ENCODE measurements around the gene PRKCA.

Gene PRKCA

DNA sequence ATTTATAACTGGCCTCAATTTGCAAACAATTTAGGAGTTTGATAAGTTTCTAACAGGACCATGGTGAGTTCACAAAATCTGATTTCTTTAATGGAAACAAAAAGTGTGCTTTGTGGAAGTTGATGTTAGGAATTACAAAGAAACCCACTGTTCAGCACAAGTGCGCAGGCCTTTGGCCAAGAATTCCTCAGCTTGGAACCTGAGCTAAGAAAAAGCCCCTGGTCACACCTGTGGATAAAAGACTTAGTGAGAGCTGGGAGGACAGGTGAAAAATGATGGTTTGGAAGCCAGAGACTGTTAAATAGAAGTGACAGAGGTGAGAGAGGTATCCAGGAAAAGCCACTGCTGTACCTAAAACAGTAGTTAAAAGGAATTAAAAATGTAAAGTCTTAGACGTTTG, 64.7 kb downstream of the PRKCA start:
- H3K27me3 ChIP-seq (ENCODE audit: insufficient read depth, low read length) = no peaks in the 10 kb centered on the region
- H3K36me3 ChIP-seq (ENCODE audit: insufficient read depth, low read length) = no peaks in the 10 kb centered on the region
- H3K79me2 ChIP-seq (ENCODE audit: control insufficient read depth, insufficient read depth, low read length, unreplicated experiment) = peaks cover 87% of the 10 kb centered on the region
- no peak overlapping the region for H2AFZ ChIP-seq (ENCODE audit: low read length, unreplicated experiment)
- no peak overlapping the region for H3K4me3 ChIP-seq (ENCODE audit: low read depth, low read length)
- H3K27ac ChIP-seq (ENCODE audit: low read depth, low read length) = no peak overlapping the region
- H3K4me1 ChIP-seq (ENCODE audit: control insufficient read depth, insufficient read depth, low read length, unreplicated experiment) = peaks cover 31% of the 10 kb centered on the region

DNA sequence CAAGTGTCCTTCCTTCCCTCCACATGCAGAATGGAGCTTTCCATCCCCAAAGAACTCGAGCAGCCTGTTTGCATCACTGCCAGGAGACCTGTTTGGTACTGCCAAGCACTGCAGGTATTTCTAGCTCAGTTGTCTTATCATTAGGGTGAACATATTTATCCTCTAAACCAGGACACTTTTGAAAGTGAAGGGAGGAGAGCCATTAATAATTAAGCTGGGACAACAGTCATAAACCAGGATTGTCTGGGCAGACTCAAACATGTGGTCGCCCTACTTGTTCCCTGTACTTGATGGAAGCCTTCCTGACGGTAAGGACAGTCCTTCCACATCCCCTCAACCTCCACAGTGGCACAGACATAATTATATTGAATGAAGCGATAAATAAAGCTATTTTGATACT, 67.4 kb downstream of the PRKCA start:
- Histone ChIP-seq H3K4me1 (ENCODE audit: control insufficient read depth, insufficient read depth, low read length, unreplicated experiment) (peaks cover 27% of the 10 kb centered on the region), H3K27ac (ENCODE audit: low read depth, low read length) (no peak overlapping the region), H2AFZ (ENCODE audit: low read length, unreplicated experiment) (no peak overlapping the region), H3K36me3 (ENCODE audit: insufficient read depth, low read length) (no peaks in the 10 kb centered on the region), H3K27me3 (ENCODE audit: insufficient read depth, low read length) (no peaks in the 10 kb centered on the region), H3K4me3 (ENCODE audit: low read depth, low read length) (no peak overlapping the region), H3K79me2 (ENCODE audit: control insufficient read depth, insufficient read depth, low read length, unreplicated experiment) (peaks cover 87% of the 10 kb centered on the region)

DNA sequence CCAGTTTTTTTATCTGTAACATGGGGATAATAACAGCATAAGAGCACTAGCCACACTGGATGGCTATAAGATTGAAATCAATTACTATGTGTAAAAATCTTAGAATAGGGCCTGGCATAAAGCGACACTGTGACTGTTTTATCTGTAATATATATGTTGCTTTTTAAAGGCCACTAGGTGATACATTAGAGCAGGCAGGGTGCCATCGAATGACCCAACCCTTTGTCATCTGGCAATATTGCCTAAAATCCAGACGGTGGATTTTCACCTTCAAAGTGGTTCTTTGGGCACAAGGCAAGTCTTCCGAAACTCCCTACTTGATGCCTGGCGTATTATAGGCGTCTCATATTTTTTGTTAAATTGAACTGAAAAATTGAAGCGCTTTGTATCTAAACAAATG, 69.1 kb downstream of the PRKCA start:
- H3K79me2 ChIP-seq (ENCODE audit: control insufficient read depth, insufficient read depth, low read length, unreplicated experiment) = peaks cover 86% of the 10 kb centered on the region
- no peak overlapping the region for H2AFZ ChIP-seq (ENCODE audit: low read length, unreplicated experiment)
- no peak overlapping the region for H3K27ac ChIP-seq (ENCODE audit: low read depth, low read length)
- H3K27me3 ChIP-seq (ENCODE audit: insufficient read depth, low read length) = no peaks in the 10 kb centered on the region
- no peaks in the 10 kb centered on the region for H3K36me3 ChIP-seq (ENCODE audit: insufficient read depth, low read length)
- peaks cover 20% of the 10 kb centered on the region for H3K4me1 ChIP-seq (ENCODE audit: control insufficient read depth, insufficient read depth, low read length, unreplicated experiment)
- H3K4me3 ChIP-seq (ENCODE audit: low read depth, low read length) = no peak overlapping the region

DNA sequence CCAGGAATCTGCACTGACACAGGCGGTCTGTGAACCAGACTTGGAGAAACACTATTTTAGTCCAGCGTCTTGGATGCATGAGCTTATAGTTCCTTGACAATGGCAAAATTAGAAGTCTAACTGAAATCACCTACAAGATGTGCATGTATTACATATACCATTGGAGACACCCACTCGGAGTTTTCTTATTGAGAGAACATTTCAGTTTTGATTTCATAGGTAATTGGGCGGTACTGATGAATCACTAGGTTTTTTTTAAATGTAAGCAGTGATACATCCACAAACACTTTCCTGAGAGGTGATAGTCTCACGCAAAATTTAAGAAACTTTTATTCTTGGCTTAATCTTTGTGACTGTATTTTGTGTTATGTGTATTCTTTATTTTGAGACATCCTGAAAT, 69.8 kb downstream of the PRKCA start:
- H3K27ac ChIP-seq (ENCODE audit: low read depth, low read length) = no peak overlapping the region
- H3K27me3 ChIP-seq (ENCODE audit: insufficient read depth, low read length) = no peaks in the 10 kb centered on the region
- peaks cover 84% of the 10 kb centered on the region for H3K79me2 ChIP-seq (ENCODE audit: control insufficient read depth, insufficient read depth, low read length, unreplicated experiment)
- H3K36me3 ChIP-seq (ENCODE audit: insufficient read depth, low read length) = no peaks in the 10 kb centered on the region
- H2AFZ ChIP-seq (ENCODE audit: low read length, unreplicated experiment) = no peak overlapping the region
- H3K4me3 ChIP-seq (ENCODE audit: low read depth, low read length) = no peak overlapping the region
- peaks cover 20% of the 10 kb centered on the region for H3K4me1 ChIP-seq (ENCODE audit: control insufficient read depth, insufficient read depth, low read length, unreplicated experiment)

DNA sequence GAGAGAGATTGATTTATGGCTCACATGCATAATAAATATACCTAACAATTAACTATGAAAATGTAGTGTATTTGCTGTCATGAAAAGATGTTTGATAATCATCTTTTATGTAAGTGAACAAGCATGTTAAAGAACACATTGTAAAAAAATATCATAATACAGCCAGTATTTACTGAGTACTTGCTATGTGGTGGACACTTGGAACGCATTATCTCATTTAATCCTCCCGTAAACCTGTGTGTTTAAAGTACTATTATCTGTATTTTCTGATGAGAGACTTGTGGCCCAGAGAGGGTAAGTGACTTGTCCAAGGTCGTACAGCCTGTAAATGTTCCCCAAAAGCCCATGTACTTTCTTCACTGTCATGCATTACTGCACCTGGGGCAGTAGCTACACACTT, 70.7 kb downstream of the PRKCA start:
- H3K36me3 ChIP-seq (ENCODE audit: insufficient read depth, low read length) = no peaks in the 10 kb centered on the region
- no peak overlapping the region for H3K27ac ChIP-seq (ENCODE audit: low read depth, low read length)
- H3K79me2 ChIP-seq (ENCODE audit: control insufficient read depth, insufficient read depth, low read length, unreplicated experiment) = peaks cover 79% of the 10 kb centered on the region
- H3K4me3 ChIP-seq (ENCODE audit: low read depth, low read length) = no peak overlapping the region
- no peaks in the 10 kb centered on the region for H3K27me3 ChIP-seq (ENCODE audit: insufficient read depth, low read length)
- peaks cover 20% of the 10 kb centered on the region for H3K4me1 ChIP-seq (ENCODE audit: control insufficient read depth, insufficient read depth, low read length, unreplicated experiment)
- H2AFZ ChIP-seq (ENCODE audit: low read length, unreplicated experiment) = no peak overlapping the region

DNA sequence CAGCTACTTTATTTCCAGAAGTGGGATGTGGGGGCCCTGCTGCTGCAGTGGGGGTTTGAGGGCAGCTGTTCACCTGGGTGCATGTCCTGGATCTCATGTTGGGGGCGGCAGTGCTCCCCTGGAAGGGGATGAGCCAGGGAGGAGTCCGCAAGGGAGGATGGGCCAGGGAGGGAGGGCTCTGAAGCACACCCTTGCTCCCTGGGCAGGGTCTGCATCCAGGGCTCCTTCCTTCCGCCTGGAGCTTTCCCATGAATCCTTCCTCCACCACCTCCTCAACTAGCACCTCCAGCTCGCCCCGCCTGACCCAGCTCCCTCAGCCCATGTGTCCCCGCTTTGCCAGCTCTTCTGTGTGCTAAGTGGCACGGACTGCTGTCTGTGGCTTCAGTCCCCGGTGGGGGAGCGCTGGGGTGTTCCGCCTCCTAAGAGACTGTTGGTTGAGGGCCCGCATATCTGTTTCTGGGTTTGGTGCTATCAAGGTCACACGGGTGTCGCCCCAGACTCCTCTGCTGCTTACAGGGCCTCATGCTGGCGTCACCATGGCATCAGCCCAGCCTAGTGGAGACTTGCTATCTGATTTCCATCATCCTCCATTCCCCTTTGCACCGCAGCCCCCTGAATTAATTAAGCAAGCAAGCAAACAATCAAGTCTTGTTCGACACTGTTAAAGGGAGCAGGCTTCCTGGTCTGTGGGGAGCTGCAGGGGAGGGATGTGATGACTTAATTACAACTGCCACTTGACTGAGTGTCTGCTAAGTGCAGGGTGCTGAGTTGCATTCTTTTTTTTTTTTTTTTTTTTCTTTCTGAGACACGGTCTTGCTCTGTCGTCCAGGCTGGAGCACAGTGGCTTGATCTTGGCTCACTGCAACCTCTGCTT, 71.8 kb downstream of the PRKCA start:
- H3K4me3 ChIP-seq (ENCODE audit: low read depth, low read length) = no peak overlapping the region
- H3K27ac ChIP-seq (ENCODE audit: low read depth, low read length) = no peak overlapping the region
- H3K79me2 ChIP-seq (ENCODE audit: control insufficient read depth, insufficient read depth, low read length, unreplicated experiment) = peaks cover 81% of the 10 kb centered on the region
- no peaks in the 10 kb centered on the region for H3K27me3 ChIP-seq (ENCODE audit: insufficient read depth, low read length)
- H2AFZ ChIP-seq (ENCODE audit: low read length, unreplicated experiment) = no peak overlapping the region
- H3K36me3 ChIP-seq (ENCODE audit: insufficient read depth, low read length) = no peaks in the 10 kb centered on the region
- H3K4me1 ChIP-seq (ENCODE audit: control insufficient read depth, insufficient read depth, low read length, unreplicated experiment) = peaks cover 21% of the 10 kb centered on the region

DNA sequence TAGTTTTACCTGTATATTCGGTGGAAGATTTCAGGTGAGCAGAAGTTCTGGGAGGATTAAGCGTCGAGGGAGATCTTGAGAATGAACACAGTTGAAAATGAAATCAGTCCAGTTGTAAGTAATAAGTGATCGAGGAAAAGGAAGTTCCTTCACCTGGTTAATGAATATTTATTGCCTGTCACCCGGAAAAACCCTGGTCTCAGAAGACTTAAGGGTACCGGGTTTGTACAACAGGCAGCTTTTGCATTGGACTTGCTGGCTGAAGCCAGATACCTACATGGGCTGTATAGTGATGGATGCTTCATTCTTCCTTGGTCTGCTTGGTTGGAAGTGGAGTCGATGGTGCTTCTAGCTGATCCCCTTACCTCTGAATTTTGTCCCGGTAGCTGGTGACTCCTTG, 72.7 kb downstream of the PRKCA start:
- Histone ChIP-seq H3K36me3 (ENCODE audit: insufficient read depth, low read length) (no peaks in the 10 kb centered on the region), H3K4me1 (ENCODE audit: control insufficient read depth, insufficient read depth, low read length, unreplicated experiment) (peaks cover 30% of the 10 kb centered on the region), H3K4me3 (ENCODE audit: low read depth, low read length) (no peak overlapping the region), H3K27me3 (ENCODE audit: insufficient read depth, low read length) (no peaks in the 10 kb centered on the region), H3K27ac (ENCODE audit: low read depth, low read length) (no peak overlapping the region), H2AFZ (ENCODE audit: low read length, unreplicated experiment) (no peak overlapping the region), H3K79me2 (ENCODE audit: control insufficient read depth, insufficient read depth, low read length, unreplicated experiment) (peaks cover 82% of the 10 kb centered on the region)

DNA sequence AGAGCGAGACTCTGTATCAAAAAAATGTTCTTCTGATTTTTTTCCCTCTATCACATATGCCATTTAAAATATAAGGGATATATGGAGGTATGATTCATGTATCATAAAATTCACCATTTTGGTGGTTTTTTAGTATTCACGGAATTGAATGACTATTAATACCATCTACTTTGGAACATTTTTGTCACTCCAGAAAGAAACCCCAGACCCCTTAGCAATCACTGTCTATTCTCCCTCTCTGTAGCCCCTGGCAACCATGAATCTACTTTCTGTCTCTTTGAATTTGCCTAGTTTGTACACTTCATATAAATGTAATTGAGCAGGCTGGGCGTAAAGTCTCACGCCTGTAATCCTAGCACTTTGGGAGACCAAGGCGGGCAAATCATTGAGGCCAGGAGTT, 75.9 kb downstream of the PRKCA start:
- Histone ChIP-seq H3K36me3 (ENCODE audit: insufficient read depth, low read length) (no peaks in the 10 kb centered on the region), H2AFZ (ENCODE audit: low read length, unreplicated experiment) (no peak overlapping the region), H3K4me3 (ENCODE audit: low read depth, low read length) (no peak overlapping the region), H3K27ac (ENCODE audit: low read depth, low read length) (no peak overlapping the region), H3K79me2 (ENCODE audit: control insufficient read depth, insufficient read depth, low read length, unreplicated experiment) (peaks cover 80% of the 10 kb centered on the region), H3K27me3 (ENCODE audit: insufficient read depth, low read length) (no peaks in the 10 kb centered on the region), H3K4me1 (ENCODE audit: control insufficient read depth, insufficient read depth, low read length, unreplicated experiment) (peaks cover 26% of the 10 kb centered on the region)

DNA sequence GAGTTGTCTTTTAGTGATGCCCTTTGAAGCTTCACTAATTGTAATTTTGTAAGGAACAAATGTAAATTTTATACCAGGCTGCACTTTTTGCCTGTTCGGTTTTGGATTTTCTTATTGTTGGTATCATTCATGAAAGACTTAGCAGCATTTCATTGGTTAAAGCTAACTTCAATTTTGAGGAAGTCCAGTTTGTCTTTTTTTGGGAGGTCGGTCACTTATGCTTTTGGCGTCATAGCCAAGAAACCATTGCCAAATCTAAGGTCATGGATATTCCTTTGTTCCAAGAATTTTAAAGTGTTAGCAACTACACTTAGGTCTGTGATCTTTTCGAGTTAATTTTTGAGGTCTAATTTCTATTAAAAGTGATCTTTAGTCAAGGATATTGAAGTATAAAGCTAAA, 77.1 kb downstream of the PRKCA start:
- peaks cover 77% of the 10 kb centered on the region for H3K79me2 ChIP-seq (ENCODE audit: control insufficient read depth, insufficient read depth, low read length, unreplicated experiment)
- peaks cover 30% of the 10 kb centered on the region for H3K4me1 ChIP-seq (ENCODE audit: control insufficient read depth, insufficient read depth, low read length, unreplicated experiment)

DNA sequence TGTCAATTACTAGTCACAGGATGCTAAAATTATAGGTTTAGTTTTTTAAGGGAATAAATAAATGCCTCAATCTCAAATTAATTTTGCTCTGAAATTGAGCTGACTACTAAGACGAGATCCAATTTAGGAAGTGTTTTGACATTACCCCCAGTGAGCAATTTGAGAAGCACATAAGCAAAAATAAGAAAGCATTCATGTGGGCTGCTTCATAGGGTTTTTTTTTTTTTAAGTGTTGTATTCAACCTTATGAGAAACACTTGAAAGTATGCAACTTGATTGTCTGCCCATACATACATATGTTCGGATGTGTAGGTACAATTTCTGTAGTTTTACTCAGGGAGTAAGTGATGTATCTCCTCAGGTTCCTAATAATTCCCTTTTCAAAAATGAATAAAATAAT, 77.6 kb downstream of the PRKCA start:
- H3K79me2 ChIP-seq (ENCODE audit: control insufficient read depth, insufficient read depth, low read length, unreplicated experiment) = peaks cover 76% of the 10 kb centered on the region

More for the DNA sequence above, 77.1 kb downstream of the PRKCA start:
- no peak overlapping the region for H2AFZ ChIP-seq (ENCODE audit: low read length, unreplicated experiment)
- no peaks in the 10 kb centered on the region for H3K36me3 ChIP-seq (ENCODE audit: insufficient read depth, low read length)
- H3K27me3 ChIP-seq (ENCODE audit: insufficient read depth, low read length) = no peaks in the 10 kb centered on the region
- no peak overlapping the region for H3K27ac ChIP-seq (ENCODE audit: low read depth, low read length)
- no peak overlapping the region for H3K4me3 ChIP-seq (ENCODE audit: low read depth, low read length)

DNA sequence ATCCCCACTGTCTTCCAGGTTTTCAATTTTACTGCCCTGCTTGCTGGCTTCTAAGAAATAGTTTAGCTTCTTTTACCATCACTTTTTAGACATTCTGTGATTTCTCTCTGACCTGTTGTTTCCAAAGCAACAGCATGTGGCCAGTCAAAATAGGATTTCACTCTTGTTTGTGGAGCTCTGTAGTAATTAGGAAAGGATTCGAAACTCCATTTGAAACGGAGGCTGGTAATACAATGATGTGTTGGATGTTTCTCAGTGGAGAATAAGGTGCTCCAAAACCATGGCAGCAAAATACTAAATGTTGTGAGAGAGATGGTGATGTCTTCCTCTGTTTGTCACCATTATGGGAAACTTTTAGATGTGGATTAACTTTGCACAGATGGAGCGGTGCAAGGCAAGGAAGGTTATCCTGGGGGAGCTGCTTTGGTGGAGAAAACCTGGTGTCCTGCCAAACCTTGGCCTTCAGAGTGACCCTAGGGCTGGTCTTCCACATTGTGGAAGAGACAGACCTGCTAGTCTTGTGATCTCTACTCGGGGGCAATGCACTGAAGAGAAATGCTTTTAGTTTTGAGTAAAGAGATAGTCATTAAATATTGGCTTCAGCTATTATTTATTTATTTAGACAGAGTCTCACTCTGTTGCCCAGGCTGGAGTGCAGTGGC, 79.4 kb downstream of the PRKCA start:
- Histone ChIP-seq H3K4me3 (ENCODE audit: low read depth, low read length) (no peak overlapping the region), H3K36me3 (ENCODE audit: insufficient read depth, low read length) (peaks cover 3% of the 10 kb centered on the region; the same call in 1 of the 2 replicates), H3K27ac (ENCODE audit: low read depth, low read length) (no peak overlapping the region), H3K79me2 (ENCODE audit: control insufficient read depth, insufficient read depth, low read length, unreplicated experiment) (peaks cover 74% of the 10 kb centered on the region), H3K27me3 (ENCODE audit: insufficient read depth, low read length) (no peaks in the 10 kb centered on the region), H2AFZ (ENCODE audit: low read length, unreplicated experiment) (no peak overlapping the region), H3K4me1 (ENCODE audit: control insufficient read depth, insufficient read depth, low read length, unreplicated experiment) (peaks cover 33% of the 10 kb centered on the region)

More for the DNA sequence above, 77.6 kb downstream of the PRKCA start:
- no peak overlapping the region for H2AFZ ChIP-seq (ENCODE audit: low read length, unreplicated experiment)
- peaks cover 30% of the 10 kb centered on the region for H3K4me1 ChIP-seq (ENCODE audit: control insufficient read depth, insufficient read depth, low read length, unreplicated experiment)
- no peak overlapping the region for H3K4me3 ChIP-seq (ENCODE audit: low read depth, low read length)
- H3K27me3 ChIP-seq (ENCODE audit: insufficient read depth, low read length) = no peaks in the 10 kb centered on the region
- no peak overlapping the region for H3K27ac ChIP-seq (ENCODE audit: low read depth, low read length)
- peaks cover 2% of the 10 kb centered on the region; the same call in 1 of the 2 replicates for H3K36me3 ChIP-seq (ENCODE audit: insufficient read depth, low read length)

Data from ACC112 (cell line).